Stimulated activated memory B cell treated with anti-CD40 and anti-IgM and Interleukin-4, amounts not matched to agents 10 μg/mL and 1 μg/mL and 100 μg/mL, for 72 hours (primary cell): Measurements from ENCODE around the gene ASB6.
"Not testable (repeated sequence)": the region's sequence is repeated elsewhere in the genome, so short reads cannot be mapped to it uniquely, and the experiment has no call there.

Experiments
- ATAC-seq: fragments of 150-1000 bp; cut with Tn5 transposase; 2 replicates; pipeline ENCODE4 v1.10.0; 2021
- H3K27ac Mint-ChIP-seq: one replicate; pipeline ENCODE4 v1.8.0; 2022; ENCODE audit warnings: mild to moderate bottlenecking, mixed read lengths
- H3K27me3 Mint-ChIP-seq: one replicate; pipeline ENCODE4 v1.8.0; 2022; ENCODE audit warnings: mixed read lengths
- H3K36me3 Mint-ChIP-seq: one replicate; pipeline ENCODE4 v1.8.0; 2022; ENCODE audit warnings: mixed read lengths
- H3K4me1 Mint-ChIP-seq: one replicate; pipeline ENCODE4 v1.8.0; 2022; ENCODE audit warnings: mixed read lengths
- H3K4me3 Mint-ChIP-seq: one replicate; pipeline ENCODE4 v1.8.0; 2022; ENCODE audit warnings: mild to moderate bottlenecking, moderate library complexity, mixed read lengths
- H3K9me3 Mint-ChIP-seq: one replicate; pipeline ENCODE4 v1.8.0; 2022; ENCODE audit warnings: mixed read lengths

The ASB6 gene

DNA sequence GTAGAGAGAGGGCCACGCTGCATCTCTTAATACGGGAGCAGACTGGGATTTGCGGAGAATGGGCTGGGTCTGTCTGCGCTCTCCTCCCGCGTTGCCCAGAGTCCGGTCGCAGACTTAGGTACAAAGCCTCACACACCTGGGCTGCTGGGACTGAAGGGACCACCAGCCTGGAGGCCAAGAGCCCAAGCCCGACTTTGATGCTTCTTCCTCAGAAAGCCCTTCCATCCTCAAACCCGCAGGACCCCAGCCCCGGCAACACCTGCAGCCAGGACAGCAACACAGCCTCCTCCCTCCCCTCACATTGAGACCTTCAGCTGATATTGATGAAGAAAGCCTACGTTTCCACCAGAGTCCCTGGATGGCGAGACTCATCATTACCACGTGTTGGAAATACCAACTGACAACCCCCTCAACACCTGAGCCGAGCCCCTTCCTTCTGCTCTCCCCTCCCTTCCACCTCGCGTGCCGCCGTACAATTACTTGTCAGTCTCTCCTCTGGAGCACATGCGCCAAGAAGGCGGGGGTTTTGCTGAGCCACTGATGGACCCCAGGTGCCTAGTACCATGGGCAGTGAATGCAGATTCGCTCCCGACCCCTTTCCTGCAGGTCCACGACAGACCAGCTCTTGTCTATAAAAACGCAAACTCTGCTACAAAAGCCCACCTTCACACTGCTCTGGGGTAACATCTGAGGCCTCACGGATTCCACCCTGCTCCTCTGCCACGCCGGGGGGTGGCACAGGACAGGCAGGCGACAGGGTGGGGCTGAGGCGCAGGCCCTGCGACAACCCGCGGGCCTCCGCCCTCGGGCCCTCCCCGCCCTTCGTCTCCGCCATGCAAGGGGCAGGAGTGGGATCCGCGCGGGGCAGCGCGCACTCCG, 841 bp downstream of the ASB6 start:
- Mint-ChIP-seq H3K36me3 (peaks cover 13% of the 10 kb centered on the region), H3K27me3 (no peaks in the 10 kb centered on the region), H3K4me1 (peaks cover 31% of the 10 kb centered on the region), H3K27ac (peak overlapping the region; percentile 89), H3K4me3 (peak overlapping the region; percentile 90), H3K9me3 (no peaks in the 10 kb centered on the region)
- ATAC-seq = no peak

DNA sequence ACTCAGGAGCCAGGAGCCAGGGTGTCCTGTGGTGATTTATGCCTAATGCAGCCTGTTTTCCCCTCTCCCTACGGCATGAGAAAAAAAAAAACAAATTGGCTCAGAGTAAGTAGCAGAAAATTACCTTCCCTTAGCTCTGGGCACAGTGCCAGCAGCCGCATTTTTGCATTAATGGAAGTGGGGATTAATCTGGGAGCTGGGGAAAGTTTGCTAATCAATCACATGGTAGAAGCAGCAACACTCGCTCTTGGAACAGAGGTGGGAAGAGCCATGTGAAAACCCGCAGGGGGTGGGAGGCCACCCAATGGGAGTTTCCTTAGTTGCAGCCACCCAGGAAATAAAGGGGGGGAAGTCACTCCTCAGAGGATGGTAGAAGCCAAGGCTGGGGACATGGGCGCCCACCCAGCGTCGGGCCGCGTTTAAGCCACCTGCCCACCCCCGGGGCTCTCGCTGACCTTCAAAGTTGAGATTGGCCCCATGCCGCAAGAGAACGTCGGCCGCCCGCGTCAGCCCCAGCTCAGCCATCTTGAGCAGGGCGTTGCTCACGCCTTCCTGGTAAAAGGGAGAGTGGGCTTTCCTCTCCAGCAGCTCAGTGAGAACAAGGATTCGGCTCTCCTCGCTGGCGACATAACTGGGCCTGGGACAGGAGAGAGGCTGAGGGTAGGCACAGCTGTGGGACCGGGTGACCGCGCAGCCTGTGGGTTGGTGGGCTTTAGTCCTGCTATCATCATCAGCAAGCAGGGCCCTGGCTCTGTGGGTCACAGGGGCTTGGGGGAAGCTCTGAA, 1.7 kb downstream of the ASB6 start:
- peaks cover 31% of the 10 kb centered on the region for H3K4me1 Mint-ChIP-seq
- no peaks in the 10 kb centered on the region for H3K27me3 Mint-ChIP-seq
- H3K9me3 Mint-ChIP-seq = no peaks in the 10 kb centered on the region
- peaks cover 19% of the 10 kb centered on the region for H3K36me3 Mint-ChIP-seq
- peak overlapping the region; percentile 90 for H3K4me3 Mint-ChIP-seq
- H3K27ac Mint-ChIP-seq = peak overlapping the region; percentile 89
- ATAC-seq = no peak

DNA sequence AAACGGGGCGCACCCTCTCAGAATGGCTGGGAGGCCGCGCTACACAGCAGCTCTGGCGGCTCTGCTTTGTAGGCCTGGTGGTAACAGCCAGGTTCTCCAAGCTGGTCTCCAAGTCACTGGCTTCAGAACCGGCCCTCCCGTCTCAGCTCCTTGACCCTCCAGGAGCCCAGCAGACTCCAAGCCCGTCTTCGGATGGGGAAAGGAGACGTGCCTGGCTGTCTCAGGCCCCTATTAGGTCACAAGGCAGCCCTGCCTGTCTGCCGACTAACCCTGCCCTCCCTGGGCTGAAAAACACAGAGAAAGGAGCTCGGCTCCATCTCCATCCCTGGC, 2.2 kb downstream of the ASB6 start:
- H3K4me1 Mint-ChIP-seq = peaks cover 31% of the 10 kb centered on the region
- ATAC-seq = no peak
- H3K9me3 Mint-ChIP-seq = no peaks in the 10 kb centered on the region
- peaks cover 25% of the 10 kb centered on the region for H3K36me3 Mint-ChIP-seq
- no peaks in the 10 kb centered on the region for H3K27me3 Mint-ChIP-seq
- peak overlapping the region; percentile 90 for H3K4me3 Mint-ChIP-seq
- H3K27ac Mint-ChIP-seq = no peak overlapping the region

- Mint-ChIP-seq H3K27ac (no peak overlapping the region), H3K36me3 (peaks cover 25% of the 10 kb centered on the region), H3K4me1 (peaks cover 31% of the 10 kb centered on the region), H3K27me3 (no peaks in the 10 kb centered on the region), H3K9me3 (no peaks in the 10 kb centered on the region), H3K4me3 (no peak overlapping the region)
- no peak for ATAC-seq
Measured at GRCh38 chr9:129639034-129639630, 2.8 kb downstream of the ASB6 start.

DNA sequence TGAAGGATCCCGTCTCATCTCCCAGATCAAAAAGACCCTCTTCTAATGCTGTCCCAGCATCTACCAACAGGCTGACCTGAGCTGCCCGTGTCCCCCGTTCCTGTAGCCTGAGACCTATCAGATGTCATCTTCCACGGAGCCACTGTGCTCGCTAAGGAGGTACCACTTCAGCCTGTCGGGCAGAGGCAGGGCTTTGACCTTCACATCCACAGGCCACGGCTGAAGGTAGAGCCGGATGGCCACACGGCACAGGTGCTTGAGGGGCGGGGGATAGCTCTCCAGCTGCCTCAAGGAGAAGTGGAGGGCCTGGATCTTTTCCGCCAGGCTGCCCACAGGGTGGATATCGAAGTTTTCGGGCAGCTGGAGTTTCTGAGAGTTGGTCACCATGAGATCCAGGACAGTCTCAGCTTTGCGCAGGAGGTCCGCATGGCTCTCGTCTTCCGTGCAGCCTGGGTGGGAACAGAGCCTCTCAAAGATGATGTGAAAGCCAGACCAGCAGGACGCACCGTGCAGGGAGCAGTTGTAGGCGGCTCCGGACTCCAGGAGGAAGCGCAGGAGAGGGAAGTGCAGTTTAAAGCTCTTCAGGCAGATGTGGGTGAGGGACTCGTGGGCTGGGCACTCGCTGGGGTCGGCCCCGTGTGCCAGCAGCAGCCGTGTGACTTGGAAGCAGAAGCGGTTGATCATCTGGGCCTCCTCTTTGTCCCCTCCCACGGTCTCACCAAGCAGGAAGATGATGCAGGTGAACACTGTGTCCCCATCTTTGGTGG, 4.1 kb downstream of the ASB6 start:
- no peaks in the 10 kb centered on the region for H3K27me3 Mint-ChIP-seq
- no peak for ATAC-seq
- H3K4me3 Mint-ChIP-seq = no peak overlapping the region
- peaks cover 31% of the 10 kb centered on the region for H3K4me1 Mint-ChIP-seq
- peaks cover 25% of the 10 kb centered on the region for H3K36me3 Mint-ChIP-seq
- H3K27ac Mint-ChIP-seq = no peak overlapping the region
- no peaks in the 10 kb centered on the region for H3K9me3 Mint-ChIP-seq

GRCh38 chr9:129637102-129637501, 4.8 kb downstream of the ASB6 start:
- peaks cover 29% of the 10 kb centered on the region for H3K36me3 Mint-ChIP-seq
- H3K9me3 Mint-ChIP-seq = no peaks in the 10 kb centered on the region
- H3K27ac Mint-ChIP-seq = no peak overlapping the region
- no peaks in the 10 kb centered on the region for H3K27me3 Mint-ChIP-seq
- peaks cover 37% of the 10 kb centered on the region for H3K4me1 Mint-ChIP-seq
- ATAC-seq = no peak
- no peak overlapping the region for H3K4me3 Mint-ChIP-seq

DNA sequence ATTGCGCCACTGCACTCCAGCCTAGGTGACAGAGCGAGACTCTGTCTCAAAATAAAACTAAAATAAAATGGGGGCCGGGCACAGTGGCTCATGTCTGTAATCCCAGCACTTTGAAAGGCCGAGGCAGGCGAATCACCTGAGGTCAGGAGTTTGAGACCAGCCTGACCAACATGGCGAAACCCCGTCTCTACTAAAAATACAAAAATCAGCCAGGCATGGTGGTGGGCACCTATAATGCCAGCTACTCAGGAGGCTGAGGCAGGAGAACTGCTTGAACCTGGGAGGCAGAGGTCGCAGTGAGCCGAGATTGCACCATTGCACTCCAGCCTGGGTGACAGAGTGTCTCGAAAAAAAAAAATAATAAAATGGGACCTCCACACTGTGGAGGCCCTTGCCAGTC, 5.6 kb downstream of the ASB6 start:
- peaks cover 36% of the 10 kb centered on the region for H3K36me3 Mint-ChIP-seq

GRCh38 chr9:129635099-129636065, 6.6 kb downstream of the ASB6 start:
- ATAC-seq = no peak
- Mint-ChIP-seq H3K4me1 (peaks cover 42% of the 10 kb centered on the region), H3K4me3 (no peak overlapping the region), H3K27me3 (no peaks in the 10 kb centered on the region), H3K9me3 (no peaks in the 10 kb centered on the region), H3K36me3 (peaks cover 46% of the 10 kb centered on the region), H3K27ac (no peak overlapping the region)

More for the DNA sequence above, 5.6 kb downstream of the ASB6 start:
- H3K27me3 Mint-ChIP-seq, ATAC-seq, H3K4me3 Mint-ChIP-seq, H3K9me3 Mint-ChIP-seq, H3K27ac Mint-ChIP-seq: not testable (repeated sequence)
- H3K4me1 Mint-ChIP-seq = peaks cover 42% of the 10 kb centered on the region

GRCh38 chr9:129633848-129634247, 8.1 kb downstream of the ASB6 start:
- no peak overlapping the region for H3K27ac Mint-ChIP-seq
- peaks cover 42% of the 10 kb centered on the region for H3K4me1 Mint-ChIP-seq
- ATAC-seq = no peak
- H3K27me3 Mint-ChIP-seq = no peaks in the 10 kb centered on the region
- no peaks in the 10 kb centered on the region for H3K9me3 Mint-ChIP-seq
- H3K36me3 Mint-ChIP-seq = peaks cover 46% of the 10 kb centered on the region
- no peak overlapping the region for H3K4me3 Mint-ChIP-seq

DNA sequence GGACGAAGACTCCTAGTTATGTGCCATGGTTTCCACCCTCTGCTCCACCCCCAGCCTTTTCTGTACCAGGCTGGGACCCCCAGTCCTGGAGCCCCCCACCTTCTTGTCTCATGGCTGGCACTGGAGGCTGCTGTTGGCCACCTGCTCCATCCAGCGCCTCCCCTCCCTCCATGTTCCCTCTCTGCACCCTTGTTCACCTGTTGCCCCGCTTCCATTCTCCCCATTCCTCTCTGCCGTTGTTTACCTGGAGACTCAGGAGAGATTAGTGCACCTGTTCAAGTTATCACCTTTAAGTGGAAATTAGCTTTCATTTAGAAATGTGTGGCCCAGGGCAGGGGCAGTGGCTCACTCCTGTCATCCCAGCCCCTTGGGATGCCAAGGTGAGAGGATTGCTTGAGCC, 8.7 kb downstream of the ASB6 start:
- Mint-ChIP-seq H3K36me3 (peaks cover 42% of the 10 kb centered on the region), H3K27me3 (no peaks in the 10 kb centered on the region), H3K27ac (no peak overlapping the region), H3K4me1 (peaks cover 44% of the 10 kb centered on the region), H3K4me3 (no peak overlapping the region), H3K9me3 (no peaks in the 10 kb centered on the region)
- no peak for ATAC-seq

DNA sequence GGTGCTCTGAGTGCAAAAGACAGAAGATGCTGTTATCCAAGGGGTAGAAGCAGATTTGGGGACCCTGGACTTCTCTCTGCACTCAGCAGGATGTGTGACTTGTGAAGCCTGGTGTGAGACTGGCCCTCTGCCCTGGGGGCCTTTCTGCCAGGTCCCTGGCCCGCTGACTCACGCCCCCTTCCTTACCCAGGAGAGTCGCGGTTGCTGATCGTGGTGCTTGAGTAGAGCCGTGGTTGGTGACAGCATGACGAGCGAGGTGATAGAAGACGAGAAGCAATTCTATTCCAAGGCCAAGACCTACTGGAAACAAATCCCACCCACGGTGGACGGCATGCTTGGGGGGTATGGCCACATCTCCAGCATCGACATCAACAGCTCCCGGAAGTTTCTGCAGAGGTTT, 9.5 kb downstream of the ASB6 start:
- ATAC-seq = no peak
- H3K4me1 Mint-ChIP-seq = peaks cover 50% of the 10 kb centered on the region
- no peak overlapping the region for H3K27ac Mint-ChIP-seq
- peaks cover 35% of the 10 kb centered on the region for H3K36me3 Mint-ChIP-seq
- H3K27me3 Mint-ChIP-seq = no peaks in the 10 kb centered on the region
- no peak overlapping the region for H3K4me3 Mint-ChIP-seq
- no peaks in the 10 kb centered on the region for H3K9me3 Mint-ChIP-seq

DNA sequence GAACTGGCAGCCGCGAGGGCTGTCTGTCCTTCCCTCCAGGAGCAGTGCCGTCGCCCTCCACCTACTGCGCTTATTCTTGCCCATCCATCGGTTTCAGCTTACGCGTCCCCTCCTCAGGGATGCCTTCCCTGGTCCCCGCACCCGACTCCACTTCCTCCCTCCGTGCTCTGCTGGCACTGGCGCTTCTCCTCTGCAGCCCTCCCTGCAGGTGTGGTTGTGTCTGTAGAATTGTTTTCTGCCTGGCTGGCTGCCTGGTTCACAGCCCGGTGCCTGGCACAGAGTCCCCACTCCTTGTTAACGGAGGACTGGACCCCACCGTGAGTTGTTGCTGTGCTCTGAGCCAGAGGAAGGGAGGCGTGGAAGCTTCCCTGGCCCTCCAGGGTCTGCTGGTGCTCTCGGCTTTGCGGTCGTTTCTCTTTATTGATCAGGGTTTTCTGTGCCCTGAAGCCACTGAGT, 10.2 kb downstream of the ASB6 start:
- no peak for ATAC-seq
- H3K27ac Mint-ChIP-seq = peak overlapping the region; percentile 30
- H3K4me1 Mint-ChIP-seq = peaks cover 57% of the 10 kb centered on the region
- peaks cover 33% of the 10 kb centered on the region for H3K36me3 Mint-ChIP-seq
- no peaks in the 10 kb centered on the region for H3K27me3 Mint-ChIP-seq
- no peaks in the 10 kb centered on the region for H3K9me3 Mint-ChIP-seq
- no peak overlapping the region for H3K4me3 Mint-ChIP-seq

- no peaks in the 10 kb centered on the region for H3K9me3 Mint-ChIP-seq
- ATAC-seq = no peak
- peaks cover 33% of the 10 kb centered on the region for H3K36me3 Mint-ChIP-seq
Measured at GRCh38 chr9:129630967-129631673, 10.8 kb downstream of the ASB6 start.

More at GRCh38 chr9:129630967-129631673, 10.8 kb downstream of the ASB6 start:
- no peaks in the 10 kb centered on the region for H3K27me3 Mint-ChIP-seq
- no peak overlapping the region for H3K4me3 Mint-ChIP-seq
- H3K4me1 Mint-ChIP-seq = peaks cover 59% of the 10 kb centered on the region
- H3K27ac Mint-ChIP-seq = peak overlapping the region; percentile 30
